Myocyte (in vitro differentiated cells): ENCODE results near the gene TBCD. TPM values are rescaled to one million over a fixed set of nuclear protein-coding genes. Genes with fewer than 3 reads are reported as not detected.

Experiments
- DNase-seq: peaks from one replicate; pipeline ENCODE4 v3.0.0-alpha.2; 2012; ENCODE audit warnings: low read depth
- total RNA-seq: library from RNA; depleted of rRNA; stranded (reverse); fragments of >200 nt; gene quantifications from 2 replicates; pipeline ENCODE4 v1.2.3, GENCODE V29; 2014

Gene TBCD
- total RNA-seq, 1 donor from 2014 or later = 25.4 TPM

GRCh38 chr17:82849076-82849945 lies 97.4 kb downstream of the TBCD start:
- no peak for DNase-seq

- no peak for DNase-seq
Observed at GRCh38 chr17:82851381-82851780, 99.5 kb downstream of the TBCD start.

DNA sequence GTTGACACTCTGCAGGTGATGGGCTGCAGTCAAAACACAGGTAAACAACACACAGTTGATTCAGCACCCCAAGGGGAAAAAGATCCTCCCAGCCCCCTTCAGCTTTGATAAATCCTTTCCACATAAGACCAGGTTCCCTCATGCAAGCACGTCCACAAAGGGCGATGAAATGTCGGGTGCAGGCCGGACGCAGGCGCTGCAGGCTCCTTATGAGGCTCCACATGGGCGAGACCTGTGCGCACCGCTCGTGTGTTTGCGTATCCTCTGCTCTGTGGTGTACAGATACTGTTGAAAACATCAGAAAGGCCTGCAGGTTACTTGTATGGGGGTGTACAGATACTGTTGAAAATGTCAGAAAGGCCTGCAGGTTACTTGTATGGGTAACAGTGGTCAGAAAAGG lies 102.4 kb downstream of the TBCD start:
- no peak for DNase-seq

DNA sequence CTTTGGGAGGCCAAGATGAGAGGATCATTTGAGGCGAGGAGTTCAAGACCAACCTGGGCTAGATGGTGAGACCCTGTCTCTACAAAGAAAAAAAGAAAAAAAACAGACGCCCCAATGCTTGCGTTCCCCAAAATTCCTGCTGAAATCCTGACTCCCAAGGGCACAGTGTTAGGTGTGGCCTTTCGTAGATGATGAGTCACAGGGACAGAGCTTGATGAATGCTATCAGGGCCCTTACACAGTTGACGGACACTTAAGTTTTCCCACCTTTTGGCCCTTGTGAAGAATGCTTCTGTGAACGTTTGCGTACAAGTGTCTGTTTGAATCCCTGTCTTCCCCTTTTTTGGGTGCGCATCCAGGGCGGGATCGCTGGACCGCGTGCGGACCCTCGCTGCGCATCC lies 104.5 kb downstream of the TBCD start:
- DNase-seq = no peak

DNA sequence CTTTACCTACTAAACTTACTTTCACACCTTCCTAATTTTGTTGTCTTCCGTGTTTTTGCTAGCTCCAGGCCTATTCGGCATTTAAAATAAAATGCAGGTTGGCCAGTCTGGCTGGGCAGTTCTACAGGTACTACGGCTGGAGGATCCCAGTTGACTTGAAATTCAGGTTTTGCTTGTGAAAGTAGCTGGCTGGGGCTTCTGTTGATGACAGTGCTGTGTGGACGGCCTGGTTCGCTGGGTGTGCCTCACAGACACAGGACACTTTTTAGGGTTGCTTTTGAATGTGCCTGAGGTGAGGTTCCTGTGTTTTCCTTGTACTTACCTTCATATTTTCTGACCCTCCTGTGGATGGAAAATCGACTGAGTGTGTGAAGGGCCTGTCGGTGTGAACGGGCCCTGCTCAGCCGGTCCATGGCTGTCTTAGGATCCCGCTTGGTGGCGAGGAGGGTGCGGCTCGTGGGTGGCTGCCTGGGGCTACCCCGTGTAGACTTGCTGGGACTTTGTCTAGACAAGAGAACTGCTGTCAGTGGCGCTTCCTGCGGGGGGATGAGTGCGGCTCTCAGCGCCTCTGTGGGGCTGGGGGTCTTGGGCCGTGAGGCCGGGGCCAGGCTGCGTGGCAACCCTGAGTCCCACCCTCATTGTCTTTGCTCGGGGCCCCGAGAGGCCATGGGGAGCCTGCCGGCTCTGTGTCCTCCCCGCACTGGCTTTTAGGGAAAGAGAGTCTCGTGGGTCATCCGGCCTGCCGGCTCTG lies 106.7 kb downstream of the TBCD start:
- DNase-seq = no peak

DNA sequence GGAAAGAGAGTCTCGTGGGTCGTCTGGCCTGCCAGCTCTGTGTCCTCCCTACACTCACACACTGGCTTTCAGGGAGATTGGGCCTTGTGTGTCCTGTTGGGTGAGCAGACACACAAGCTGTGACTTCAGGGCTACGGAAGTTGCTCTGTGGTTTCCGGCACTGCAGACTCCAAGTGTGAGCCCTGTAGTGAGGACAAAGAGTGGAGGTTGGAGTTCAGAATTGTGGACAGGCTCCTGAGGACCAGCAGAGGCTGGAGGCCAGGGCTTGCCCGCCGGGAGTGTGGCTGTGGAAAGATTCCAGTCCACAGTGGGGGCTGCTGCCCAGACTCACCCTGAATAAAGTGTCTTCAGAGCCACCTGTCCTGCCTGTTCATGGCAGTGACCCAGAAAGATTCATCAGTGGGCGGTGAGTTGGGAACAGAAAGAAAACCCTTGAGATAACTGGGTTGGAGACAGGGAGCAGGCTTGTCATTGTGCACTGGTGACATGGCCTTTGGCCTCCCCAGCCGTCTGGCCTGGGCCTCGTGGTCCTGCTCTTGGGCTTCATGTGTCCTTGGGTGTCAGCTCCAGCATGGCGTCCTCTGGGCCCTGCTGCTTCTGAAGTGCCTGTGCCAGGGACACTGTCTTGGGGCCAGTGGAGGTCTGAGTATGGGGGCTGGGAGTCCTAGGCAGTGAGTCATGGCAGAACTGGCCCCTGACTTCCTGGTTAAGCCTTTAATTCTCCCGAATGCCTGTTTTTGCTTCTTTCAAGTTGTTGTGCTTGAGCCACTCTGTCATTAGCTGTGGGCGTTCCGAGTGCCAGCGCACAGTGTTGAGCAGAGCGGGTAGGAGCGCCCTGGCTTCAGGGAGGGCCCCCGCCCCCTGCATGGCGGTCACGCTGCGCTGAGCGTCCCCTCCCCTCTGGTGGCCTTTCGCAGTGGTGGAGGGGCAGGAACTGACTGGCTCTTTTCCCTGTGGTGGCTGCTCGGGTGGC lies 107.9 kb downstream of the TBCD start:
- DNase-seq = peak; percentile 93

GRCh38 chr17:82860606-82861392 lies 108.9 kb downstream of the TBCD start:
- DNase-seq = no peak

GRCh38 chr17:82861393-82861775 lies 109.5 kb downstream of the TBCD start:
- DNase-seq = no peak

DNA sequence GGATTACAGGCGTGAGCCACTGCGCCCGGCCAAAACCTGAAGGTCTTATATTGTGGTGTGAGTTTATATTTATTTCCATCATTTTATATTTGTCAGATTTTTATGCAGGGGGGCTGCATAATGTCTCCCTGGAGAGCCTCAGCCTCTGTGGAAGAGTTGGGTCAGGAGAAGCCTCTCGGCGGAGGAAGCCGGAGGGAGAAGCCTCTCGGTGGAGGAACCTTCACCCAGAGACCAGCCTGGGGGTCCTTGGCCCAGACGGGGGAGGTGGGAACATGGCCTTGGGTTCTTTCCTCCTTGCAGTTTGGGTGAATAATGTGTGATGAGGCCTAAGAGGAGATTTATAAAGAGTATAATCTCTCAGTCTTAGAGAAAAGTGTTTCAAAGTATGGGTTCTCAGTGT lies 110.3 kb downstream of the TBCD start:
- no peak for DNase-seq

GRCh38 chr17:82862737-82863382 lies 111.0 kb downstream of the TBCD start:
- peak; percentile 84 for DNase-seq

DNA sequence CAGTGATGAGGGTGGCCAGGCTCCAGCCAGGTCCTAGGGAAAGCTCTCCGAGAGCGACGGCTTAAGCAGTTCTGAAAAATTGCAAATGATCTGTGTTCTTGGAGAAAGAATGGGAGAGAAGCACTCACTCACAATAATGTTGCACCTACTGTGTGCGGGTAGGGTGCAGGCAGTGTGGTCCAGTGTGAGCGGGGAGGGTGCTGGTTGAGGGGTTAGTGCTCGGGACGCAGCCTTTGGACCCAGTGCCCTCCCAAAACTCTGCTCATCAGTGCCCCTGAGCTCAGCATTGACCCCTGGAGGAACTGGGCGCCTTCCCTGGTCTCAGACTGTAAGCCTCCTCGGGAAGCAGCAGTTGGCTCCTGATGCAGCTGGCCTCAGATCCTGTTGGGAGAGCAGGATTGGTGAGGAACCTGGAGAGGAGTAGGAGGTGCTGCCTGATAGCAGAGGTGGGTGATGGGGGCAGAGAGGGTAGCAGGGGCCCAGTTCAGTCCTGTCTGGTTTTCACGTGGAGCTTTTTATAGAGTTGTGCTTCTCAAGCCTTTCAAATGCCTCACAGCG lies 111.6 kb downstream of the TBCD start:
- DNase-seq = no peak

DNA sequence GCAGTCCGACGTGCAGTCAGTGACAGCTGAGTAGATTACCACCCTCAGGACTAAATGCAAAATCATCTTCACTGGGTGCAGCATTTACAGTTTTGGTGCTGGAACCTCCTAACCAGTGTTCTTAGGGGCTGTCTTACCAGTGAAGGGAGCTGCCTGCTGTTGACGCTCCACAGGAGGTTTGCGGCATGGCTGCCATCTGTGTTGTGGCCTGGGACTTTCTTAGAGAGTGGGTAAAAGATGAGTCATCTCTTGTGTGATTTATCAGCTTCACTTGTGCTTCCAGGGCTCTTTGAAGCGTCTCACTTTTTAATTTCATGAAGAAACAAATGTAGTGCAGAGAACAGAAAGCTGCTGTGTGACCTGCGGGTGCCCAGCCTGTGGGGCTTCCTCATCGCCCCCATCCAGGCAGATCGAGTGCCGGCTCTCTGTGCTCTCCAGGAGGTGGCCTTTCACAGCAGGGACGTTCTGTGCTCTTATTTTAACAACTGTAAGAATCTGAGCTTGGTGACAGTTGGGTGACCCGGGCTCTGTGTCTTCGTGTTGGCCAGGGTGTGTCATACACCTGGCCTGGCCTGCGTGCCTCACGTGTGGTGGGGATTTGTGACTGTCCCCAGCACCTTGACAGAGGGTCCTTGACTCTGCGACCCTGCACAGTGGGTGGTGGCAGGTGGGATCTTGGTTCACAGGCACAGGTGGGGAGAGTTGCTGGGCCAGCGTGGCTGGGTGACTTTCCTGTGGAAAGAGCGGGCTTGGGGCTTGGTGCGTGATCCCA lies 112.3 kb downstream of the TBCD start:
- DNase-seq = peak; percentile 97

DNA sequence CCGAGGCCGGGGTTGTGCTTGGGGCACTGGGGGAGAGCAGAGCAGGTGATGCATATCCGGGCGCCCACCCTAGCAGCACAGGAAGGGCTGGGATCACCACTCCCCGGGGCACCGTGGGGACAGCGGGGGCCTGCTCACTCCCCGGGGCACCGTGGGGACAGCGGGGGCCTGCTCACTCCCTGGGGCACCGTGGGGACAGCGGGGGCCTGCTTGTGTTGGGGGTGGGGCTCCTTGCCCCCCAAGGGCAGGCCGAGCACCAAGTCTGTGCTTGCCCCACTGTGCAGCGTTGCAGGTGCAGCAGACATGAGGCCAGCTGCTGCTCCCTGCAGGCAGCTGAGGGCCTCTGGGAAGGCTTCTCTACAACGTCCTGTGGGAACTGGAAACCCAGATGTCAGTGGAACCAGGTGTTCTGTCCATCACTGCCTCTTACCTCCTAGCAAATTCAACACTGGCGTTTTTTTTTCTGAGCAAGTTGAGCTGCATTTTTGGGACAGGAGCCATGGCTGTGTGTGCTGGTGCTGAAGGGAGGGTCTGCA lies 112.9 kb downstream of the TBCD start:
- peak; percentile 19 for DNase-seq

GRCh38 chr17:82865274-82865673 lies 113.4 kb downstream of the TBCD start:
- no peak for DNase-seq

GRCh38 chr17:82865774-82866395 lies 114.0 kb downstream of the TBCD start:
- DNase-seq = no peak

DNA sequence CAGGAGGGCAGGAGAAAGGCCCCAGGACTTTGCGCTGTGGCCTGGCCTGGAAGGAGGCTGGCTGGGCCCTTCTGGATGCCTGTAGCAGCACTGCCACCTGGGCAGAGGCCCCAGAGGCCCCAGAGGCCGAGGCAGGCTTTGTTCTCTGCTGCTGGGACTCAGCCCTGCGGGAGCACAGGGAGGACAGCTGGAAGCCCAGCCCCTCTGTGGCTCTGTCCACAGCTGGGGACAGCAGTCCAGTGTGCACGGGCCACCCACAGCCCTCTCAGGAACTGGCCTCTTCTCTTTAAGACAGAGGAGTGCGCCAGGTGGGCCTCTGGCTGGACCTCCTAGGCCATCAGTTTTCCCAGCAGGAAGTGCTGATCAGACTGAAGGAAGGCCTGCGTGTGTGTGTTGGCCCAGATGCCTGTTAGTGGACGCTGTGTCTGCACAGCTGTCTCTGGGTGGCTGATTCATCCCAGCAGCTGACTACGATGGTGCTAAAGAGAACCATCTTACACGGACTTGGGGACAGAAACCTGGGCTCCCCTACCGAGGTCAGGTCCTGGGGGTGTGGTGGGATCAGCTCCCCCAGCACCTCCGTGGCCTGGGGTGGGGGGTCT lies 114.8 kb downstream of the TBCD start:
- DNase-seq = peak; percentile 94

DNA sequence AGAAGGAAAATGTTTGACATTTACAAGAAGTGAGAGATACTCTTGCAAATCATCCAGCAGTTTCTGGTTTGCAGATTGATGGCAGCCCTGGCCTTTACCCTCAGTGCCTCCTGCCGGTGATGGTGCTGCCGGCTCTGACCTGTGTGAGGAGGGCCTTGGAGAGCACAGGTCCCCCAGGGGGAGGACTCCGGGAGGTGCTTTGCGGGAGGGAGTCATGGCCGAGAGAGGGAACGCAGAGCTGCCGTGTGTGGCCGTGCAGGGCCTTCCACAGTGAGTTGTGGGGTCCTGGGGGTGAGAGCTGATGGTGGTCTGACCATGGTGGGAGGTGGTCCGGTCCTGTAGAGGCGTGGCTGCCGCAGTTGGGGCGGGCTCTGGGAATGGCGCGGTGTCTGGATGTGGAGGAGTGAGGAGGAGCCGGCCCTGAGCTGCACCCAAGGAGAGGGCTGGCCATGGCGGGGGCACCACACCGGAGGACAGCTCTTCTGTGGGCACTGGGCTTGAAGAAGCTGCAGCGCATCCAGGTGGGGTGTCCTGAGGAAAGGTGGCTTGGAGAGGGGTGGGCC lies 116.0 kb downstream of the TBCD start:
- DNase-seq = no peak
